ENCODE data around the gene SAAL1.

- no peak for TF ChIP-seq EZH2 (IDR thresholded peaks at IDR 0.05)
- no peak for TF ChIP-seq POLR2AphosphoS5 (IDR thresholded peaks at IDR 0.05; ENCODE audit: borderline replicate concordance, low read depth, low read length)
- no peak for TF ChIP-seq FOXP2 (optimal IDR thresholded peaks at IDR 0.05; ENCODE audit: control extremely low read depth, extremely low read length, insufficient read depth)
Observed at GRCh38 chr11:18050848-18051247, 55.0 kb downstream of the SAAL1 start.

All from SK-N-MC (cell line).